Colonic mucosa (tissue), 4 donors: ENCODE results near the gene ETHE1. TPM values are rescaled to one million over a fixed set of nuclear protein-coding genes. Genes with fewer than 3 reads are reported as not detected.
A peak's percentile ranks its signal among the peaks of the same experiment; 100 is the strongest.

Experiments used
- DNase-seq: peaks from one replicate; pipeline ENCODE4 v3.0.0-alpha.2; 2020
- H3K27ac ChIP-seq: fragments of 200-600 bp; one replicate; pipeline ENCODE4 v1.8.0; 2021
- H3K27me3 ChIP-seq: fragments of 200-600 bp; one replicate; pipeline ENCODE4 v1.8.0; 2021
- H3K36me3 ChIP-seq: fragments of 200-600 bp; one replicate; pipeline ENCODE4 v1.8.0; 2021
- H3K4me1 ChIP-seq: fragments of 200-600 bp; one replicate; pipeline ENCODE4 v1.8.0; 2021; ENCODE audit warnings: mild to moderate bottlenecking
- H3K4me3 ChIP-seq: fragments of 200-600 bp; one replicate; pipeline ENCODE4 v1.8.0; 2021
- H3K9ac ChIP-seq, 2 donors: one replicate each; pipeline ENCODE4 v1.7.0; 2013; ENCODE audit warnings: control low read depth in 2 of 2, low read depth in 2 of 2, low read length in 2 of 2
- H3K9me3 ChIP-seq: fragments of 200-600 bp; one replicate; pipeline ENCODE4 v1.8.0; 2021
- CTCF ChIP-seq: fragments of 200-600 bp; IDR thresholded peaks from one replicate; pipeline ENCODE4 v1.8.0; 2022; ENCODE audit warnings: antibody characterized with exemption, mild to moderate bottlenecking
- intact Hi-C: fragments of 100-400 bp; cut with DNase I; formaldehyde crosslinking; loops from one replicate; pipeline ENCODE4 v1.14.1; 2022
- total RNA-seq, 2 donors: library from RNA; stranded (reverse); fragmentation: NEBNext Ultra II Directional in 1 of 2; extraction: Animal tissue kit (Norgen Biotek cat#: 25700) in 1 of 2; gene quantifications; one replicate each; pipeline ENCODE4 v1.2.1, GENCODE V29; 2021
- donor health status: healthy.
- donor health status: DM: no; HTN: no; CAD: no.
- donor health status: DM: no; HTN: no; CAD: no.

The ETHE1 gene
- total RNA-seq, 2 donors from 2014 or later: 482 to 569 TPM

GRCh38 chr19:43479961-43480561 lies 46.9 kb downstream of the ETHE1 start:
- Histone ChIP-seq H3K9ac (no peak overlapping the region), H3K9me3 (no peaks in the 10 kb centered on the region), H3K4me3 (no peak overlapping the region), H3K4me1 (peaks cover 4% of the 10 kb centered on the region), H3K36me3 (no peaks in the 10 kb centered on the region), H3K27me3 (no peaks in the 10 kb centered on the region), H3K27ac (no peak overlapping the region)
- intact Hi-C loops: no loop called here
- no peak for TF ChIP-seq CTCF
- DNase-seq: no peak

GRCh38 chr19:43479226-43479625 lies 47.8 kb downstream of the ETHE1 start:
- H3K36me3 ChIP-seq: no peaks in the 10 kb centered on the region
- no peak for DNase-seq
- TF ChIP-seq CTCF: no peak
- no peaks in the 10 kb centered on the region for H3K9me3 ChIP-seq
- no peak overlapping the region for H3K9ac ChIP-seq
- no peak overlapping the region for H3K4me3 ChIP-seq
- peaks cover 4% of the 10 kb centered on the region for H3K4me1 ChIP-seq
- no peak overlapping the region for H3K27ac ChIP-seq
- no peaks in the 10 kb centered on the region for H3K27me3 ChIP-seq
- intact Hi-C loops: no loop called here

- Histone ChIP-seq H3K9ac (no peak overlapping the region), H3K36me3 (no peaks in the 10 kb centered on the region), H3K4me3 (no peak overlapping the region), H3K27ac (no peak overlapping the region), H3K27me3 (no peaks in the 10 kb centered on the region), H3K9me3 (no peaks in the 10 kb centered on the region), H3K4me1 (peaks cover 4% of the 10 kb centered on the region)
- intact Hi-C loops: no loop called here
- TF ChIP-seq CTCF: no peak
- no peak for DNase-seq
Measured at GRCh38 chr19:43478323-43478722, 48.7 kb downstream of the ETHE1 start.

- TF ChIP-seq CTCF: no peak
- Histone ChIP-seq H3K9me3 (no peaks in the 10 kb centered on the region), H3K4me3 (no peak overlapping the region), H3K36me3 (no peaks in the 10 kb centered on the region), H3K27ac (peak overlapping the region; percentile 25), H3K4me1 (peaks cover 4% of the 10 kb centered on the region), H3K9ac (no peak overlapping the region), H3K27me3 (no peaks in the 10 kb centered on the region)
- intact Hi-C loops: no loop called here
- no peak for DNase-seq
Measured at GRCh38 chr19:43476606-43477005, 50.4 kb downstream of the ETHE1 start.

- Histone ChIP-seq H3K36me3 (no peaks in the 10 kb centered on the region), H3K27me3 (no peaks in the 10 kb centered on the region), H3K4me1 (peaks cover 4% of the 10 kb centered on the region), H3K4me3 (peak overlapping the region; percentile 13), H3K9me3 (no peaks in the 10 kb centered on the region), H3K9ac (peak overlapping the region; percentile 61 to 69), H3K27ac (peak overlapping the region; percentile 57)
- TF ChIP-seq CTCF: no peak
- intact Hi-C loops: no loop called here
- peak; percentile 98 for DNase-seq
Measured at GRCh38 chr19:43474986-43475705, 51.9 kb downstream of the ETHE1 start.
